Renal cortex interstitium (tissue), 11 donors: ENCODE measurements around the gene TRIM26. TPM values are rescaled to one million over a fixed set of nuclear protein-coding genes. Genes with fewer than 3 reads are reported as not detected.

Source experiments
- DNase-seq, 11 donors: peaks; one replicate each; pipeline ENCODE4 v3.0.0-alpha.2; 2013; ENCODE audit warnings: low read depth in 9 of 11, low spot score in 4 of 11; ENCODE audit errors: extremely low read depth in 1 of 11
- polyA plus RNA-seq, 3 donors: library from polyadenylated mRNA; unstranded; fragments of 120-200 nt; gene quantifications; one replicate each; pipeline ENCODE4 v1.2.1, GENCODE V29; 2013; ENCODE audit not compliant: insufficient read length in 3 of 3

TRIM26 gene
- polyA plus RNA-seq, 3 donors: 34.4 to 37.1 (median 36.9) TPM

- DNase-seq: no peak
Observed at GRCh38 chr6:30214657-30214982, 1.4 kb upstream of the TRIM26 start.

- peak in 7 of 11 donors; percentile 46 to 61 (median 52) for DNase-seq
Observed at GRCh38 chr6:30213957-30214656, 901 bp upstream of the TRIM26 start.

- DNase-seq: peak in 2 of 11 donors; percentile 15 to 45
Observed at GRCh38 chr6:30213667-30213956, 406 bp upstream of the TRIM26 start.

- DNase-seq: no peak
Observed at GRCh38 chr6:30211899-30212298, 1.3 kb downstream of the TRIM26 start.

GRCh38 chr6:30211306-30211705, 1.9 kb downstream of the TRIM26 start:
- DNase-seq: no peak

GRCh38 chr6:30207619-30208295, 5.4 kb downstream of the TRIM26 start:
- DNase-seq: no peak

- peak in 4 of 11 donors; percentile 18 to 50 (median 25) for DNase-seq
Observed at GRCh38 chr6:30206799-30207618, 6.2 kb downstream of the TRIM26 start.

- no peak for DNase-seq
Observed at GRCh38 chr6:30206152-30206551, 7.1 kb downstream of the TRIM26 start.

GRCh38 chr6:30204116-30204515, 9.1 kb downstream of the TRIM26 start:
- DNase-seq: no peak

- DNase-seq: no peak
Observed at GRCh38 chr6:30202366-30202765, 10.8 kb downstream of the TRIM26 start.

GRCh38 chr6:30200551-30201281, 12.5 kb downstream of the TRIM26 start:
- no peak for DNase-seq

- DNase-seq: no peak
Observed at GRCh38 chr6:30198166-30199084, 14.8 kb downstream of the TRIM26 start.

GRCh38 chr6:30196376-30196775, 16.8 kb downstream of the TRIM26 start:
- no peak for DNase-seq

- no peak for DNase-seq
Observed at GRCh38 chr6:30195951-30196350, 17.3 kb downstream of the TRIM26 start.

GRCh38 chr6:30194797-30195690, 18.2 kb downstream of the TRIM26 start:
- DNase-seq: no peak

- no peak for DNase-seq
Observed at GRCh38 chr6:30192076-30192475, 21.1 kb downstream of the TRIM26 start.

- DNase-seq: no peak
Observed at GRCh38 chr6:30188541-30188940, 24.7 kb downstream of the TRIM26 start.
